Measurements from ENCODE around the gene USPL1. TPM values are rescaled to one million over a fixed set of nuclear protein-coding genes. Genes with fewer than 3 reads are reported as not detected.

The USPL1 gene
- total RNA-seq, 1 experiment from 2014 or later = 14.3 TPM

DNA sequence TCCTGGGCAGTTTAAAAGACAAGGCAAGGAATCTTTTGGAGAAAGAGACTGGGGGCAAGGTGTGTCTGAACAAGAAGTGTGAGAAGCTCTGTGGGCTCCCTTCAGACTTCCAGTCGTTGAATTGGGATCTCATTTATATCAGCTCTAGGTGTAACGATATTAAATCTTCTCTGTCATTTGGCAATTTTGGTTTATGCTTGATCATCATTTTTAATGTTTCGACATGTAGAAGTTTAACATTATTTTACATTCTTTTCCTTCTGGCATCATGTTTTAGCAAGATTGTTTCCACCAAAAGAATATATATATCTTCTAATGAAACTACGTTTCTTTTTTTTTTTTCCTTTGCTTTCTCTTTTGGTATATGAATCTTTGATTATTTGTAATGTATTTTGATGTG, 49.3 kb downstream of the USPL1 start:
- ATAC-seq (no peak), DNase-seq (ENCODE audit: low spot score) (no peak)
- Mint-ChIP-seq H3K4me3 (no peak overlapping the region), H3K4me1 (no peaks in the 10 kb centered on the region), H3K36me3 (no peaks in the 10 kb centered on the region), H3K9me3 (no peaks in the 10 kb centered on the region), H3K27ac (no peak overlapping the region), H3K27me3 (ENCODE audit: low read depth) (peaks cover 4% of the 10 kb centered on the region; the same call in 1 of the 2 replicates)
- ChIA-PET CTCF (no interaction called here), POLR2A (no interaction called here)
- no peak for TF ChIP-seq IRF2 (CRISPR knock-in tag; IDR thresholded peaks at IDR 0.05; ENCODE audit: borderline replicate concordance, low read depth)
- TF ChIP-seq, protein P1, sequence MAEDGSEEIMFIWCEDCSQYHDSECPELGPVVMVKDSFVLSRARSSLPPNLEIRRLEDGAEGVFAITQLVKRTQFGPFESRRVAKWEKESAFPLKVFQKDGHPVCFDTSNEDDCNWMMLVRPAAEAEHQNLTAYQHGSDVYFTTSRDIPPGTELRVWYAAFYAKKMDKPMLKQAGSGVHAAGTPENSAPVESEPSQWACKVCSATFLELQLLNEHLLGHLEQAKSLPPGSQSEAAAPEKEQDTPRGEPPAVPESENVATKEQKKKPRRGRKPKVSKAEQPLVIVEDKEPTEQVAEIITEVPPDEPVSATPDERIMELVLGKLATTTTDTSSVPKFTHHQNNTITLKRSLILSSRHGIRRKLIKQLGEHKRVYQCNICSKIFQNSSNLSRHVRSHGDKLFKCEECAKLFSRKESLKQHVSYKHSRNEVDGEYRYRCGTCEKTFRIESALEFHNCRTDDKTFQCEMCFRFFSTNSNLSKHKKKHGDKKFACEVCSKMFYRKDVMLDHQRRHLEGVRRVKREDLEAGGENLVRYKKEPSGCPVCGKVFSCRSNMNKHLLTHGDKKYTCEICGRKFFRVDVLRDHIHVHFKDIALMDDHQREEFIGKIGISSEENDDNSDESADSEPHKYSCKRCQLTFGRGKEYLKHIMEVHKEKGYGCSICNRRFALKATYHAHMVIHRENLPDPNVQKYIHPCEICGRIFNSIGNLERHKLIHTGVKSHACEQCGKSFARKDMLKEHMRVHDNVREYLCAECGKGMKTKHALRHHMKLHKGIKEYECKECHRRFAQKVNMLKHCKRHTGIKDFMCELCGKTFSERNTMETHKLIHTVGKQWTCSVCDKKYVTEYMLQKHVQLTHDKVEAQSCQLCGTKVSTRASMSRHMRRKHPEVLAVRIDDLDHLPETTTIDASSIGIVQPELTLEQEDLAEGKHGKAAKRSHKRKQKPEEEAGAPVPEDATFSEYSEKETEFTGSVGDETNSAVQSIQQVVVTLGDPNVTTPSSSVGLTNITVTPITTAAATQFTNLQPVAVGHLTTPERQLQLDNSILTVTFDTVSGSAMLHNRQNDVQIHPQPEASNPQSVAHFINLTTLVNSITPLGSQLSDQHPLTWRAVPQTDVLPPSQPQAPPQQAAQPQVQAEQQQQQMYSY (CRISPR knock-in tag; IDR thresholded peaks at IDR 0.05) = no peak
- TF ChIP-seq NR2C2 (CRISPR knock-in tag; IDR thresholded peaks at IDR 0.05) = no peak
- TF ChIP-seq ETV6 (CRISPR knock-in tag; IDR thresholded peaks at IDR 0.05) = no peak
- TF ChIP-seq ATF1 (CRISPR knock-in tag; IDR thresholded peaks at IDR 0.05) = no peak
- no peak for TF ChIP-seq ZNF317 (CRISPR knock-in tag; IDR thresholded peaks at IDR 0.05; ENCODE audit: borderline replicate concordance, low read depth)
- TF ChIP-seq, protein P2, sequence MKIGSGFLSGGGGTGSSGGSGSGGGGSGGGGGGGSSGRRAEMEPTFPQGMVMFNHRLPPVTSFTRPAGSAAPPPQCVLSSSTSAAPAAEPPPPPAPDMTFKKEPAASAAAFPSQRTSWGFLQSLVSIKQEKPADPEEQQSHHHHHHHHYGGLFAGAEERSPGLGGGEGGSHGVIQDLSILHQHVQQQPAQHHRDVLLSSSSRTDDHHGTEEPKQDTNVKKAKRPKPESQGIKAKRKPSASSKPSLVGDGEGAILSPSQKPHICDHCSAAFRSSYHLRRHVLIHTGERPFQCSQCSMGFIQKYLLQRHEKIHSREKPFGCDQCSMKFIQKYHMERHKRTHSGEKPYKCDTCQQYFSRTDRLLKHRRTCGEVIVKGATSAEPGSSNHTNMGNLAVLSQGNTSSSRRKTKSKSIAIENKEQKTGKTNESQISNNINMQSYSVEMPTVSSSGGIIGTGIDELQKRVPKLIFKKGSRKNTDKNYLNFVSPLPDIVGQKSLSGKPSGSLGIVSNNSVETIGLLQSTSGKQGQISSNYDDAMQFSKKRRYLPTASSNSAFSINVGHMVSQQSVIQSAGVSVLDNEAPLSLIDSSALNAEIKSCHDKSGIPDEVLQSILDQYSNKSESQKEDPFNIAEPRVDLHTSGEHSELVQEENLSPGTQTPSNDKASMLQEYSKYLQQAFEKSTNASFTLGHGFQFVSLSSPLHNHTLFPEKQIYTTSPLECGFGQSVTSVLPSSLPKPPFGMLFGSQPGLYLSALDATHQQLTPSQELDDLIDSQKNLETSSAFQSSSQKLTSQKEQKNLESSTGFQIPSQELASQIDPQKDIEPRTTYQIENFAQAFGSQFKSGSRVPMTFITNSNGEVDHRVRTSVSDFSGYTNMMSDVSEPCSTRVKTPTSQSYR (CRISPR knock-in tag; IDR thresholded peaks at IDR 0.05) = no peak
- TF ChIP-seq TCF7 (CRISPR knock-in tag; IDR thresholded peaks at IDR 0.05; ENCODE audit: low read depth) = no peak
- TF ChIP-seq, protein P3, sequence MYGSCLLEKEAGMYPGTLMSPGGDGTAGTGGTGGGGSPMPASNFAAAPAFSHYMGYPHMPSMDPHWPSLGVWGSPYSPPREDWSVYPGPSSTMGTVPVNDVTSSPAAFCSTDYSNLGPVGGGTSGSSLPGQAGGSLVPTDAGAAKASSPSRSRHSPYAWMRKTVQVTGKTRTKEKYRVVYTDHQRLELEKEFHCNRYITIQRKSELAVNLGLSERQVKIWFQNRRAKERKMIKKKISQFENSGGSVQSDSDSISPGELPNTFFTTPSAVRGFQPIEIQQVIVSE (CRISPR knock-in tag; IDR thresholded peaks at IDR 0.05; ENCODE audit: borderline replicate concordance) = no peak
- TF ChIP-seq, protein P4, sequence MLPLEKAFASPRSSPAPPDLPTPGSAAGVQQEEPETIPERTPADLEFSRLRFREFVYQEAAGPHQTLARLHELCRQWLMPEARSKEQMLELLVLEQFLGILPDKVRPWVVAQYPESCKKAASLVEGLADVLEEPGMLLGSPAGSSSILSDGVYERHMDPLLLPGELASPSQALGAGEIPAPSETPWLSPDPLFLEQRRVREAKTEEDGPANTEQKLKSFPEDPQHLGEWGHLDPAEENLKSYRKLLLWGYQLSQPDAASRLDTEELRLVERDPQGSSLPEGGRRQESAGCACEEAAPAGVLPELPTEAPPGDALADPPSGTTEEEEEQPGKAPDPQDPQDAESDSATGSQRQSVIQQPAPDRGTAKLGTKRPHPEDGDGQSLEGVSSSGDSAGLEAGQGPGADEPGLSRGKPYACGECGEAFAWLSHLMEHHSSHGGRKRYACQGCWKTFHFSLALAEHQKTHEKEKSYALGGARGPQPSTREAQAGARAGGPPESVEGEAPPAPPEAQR (CRISPR knock-in tag; IDR thresholded peaks at IDR 0.05) = no peak

DNA sequence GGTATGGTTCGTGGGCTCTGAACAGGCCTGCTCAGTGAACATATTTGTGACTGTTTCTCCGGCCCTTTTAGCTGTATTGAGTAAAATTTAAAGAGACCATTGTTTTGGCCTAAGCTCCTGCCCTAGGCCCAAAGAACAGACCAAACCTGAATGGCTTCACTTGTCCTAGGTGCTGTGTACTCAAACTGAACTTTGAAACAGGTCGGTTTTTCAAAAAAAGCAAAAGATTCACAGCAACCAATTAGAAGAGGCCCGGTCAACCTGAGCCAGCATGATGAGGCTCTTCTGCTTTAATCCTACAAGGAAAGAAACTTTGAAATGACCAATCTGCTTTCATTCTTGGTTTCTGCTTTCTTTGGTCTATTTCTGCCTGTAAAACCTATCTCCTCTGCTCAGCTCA, 50.6 kb downstream of the USPL1 start:
- Mint-ChIP-seq H3K36me3 (no peaks in the 10 kb centered on the region), H3K27ac (no peak overlapping the region)
- TF ChIP-seq, protein P2 (CRISPR knock-in tag; IDR thresholded peaks at IDR 0.05) = no peak
- TF ChIP-seq, protein P5, sequence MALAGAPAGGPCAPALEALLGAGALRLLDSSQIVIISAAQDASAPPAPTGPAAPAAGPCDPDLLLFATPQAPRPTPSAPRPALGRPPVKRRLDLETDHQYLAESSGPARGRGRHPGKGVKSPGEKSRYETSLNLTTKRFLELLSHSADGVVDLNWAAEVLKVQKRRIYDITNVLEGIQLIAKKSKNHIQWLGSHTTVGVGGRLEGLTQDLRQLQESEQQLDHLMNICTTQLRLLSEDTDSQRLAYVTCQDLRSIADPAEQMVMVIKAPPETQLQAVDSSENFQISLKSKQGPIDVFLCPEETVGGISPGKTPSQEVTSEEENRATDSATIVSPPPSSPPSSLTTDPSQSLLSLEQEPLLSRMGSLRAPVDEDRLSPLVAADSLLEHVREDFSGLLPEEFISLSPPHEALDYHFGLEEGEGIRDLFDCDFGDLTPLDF (CRISPR knock-in tag; IDR thresholded peaks at IDR 0.05) = no peak
- no peak for TF ChIP-seq GABPB1 (CRISPR knock-in tag; IDR thresholded peaks at IDR 0.05)
- TF ChIP-seq ZNF423 (CRISPR knock-in tag; IDR thresholded peaks at IDR 0.05) = no peak
- TF ChIP-seq CREM (CRISPR knock-in tag; IDR thresholded peaks at IDR 0.05) = no peak
- TF ChIP-seq, protein P6, sequence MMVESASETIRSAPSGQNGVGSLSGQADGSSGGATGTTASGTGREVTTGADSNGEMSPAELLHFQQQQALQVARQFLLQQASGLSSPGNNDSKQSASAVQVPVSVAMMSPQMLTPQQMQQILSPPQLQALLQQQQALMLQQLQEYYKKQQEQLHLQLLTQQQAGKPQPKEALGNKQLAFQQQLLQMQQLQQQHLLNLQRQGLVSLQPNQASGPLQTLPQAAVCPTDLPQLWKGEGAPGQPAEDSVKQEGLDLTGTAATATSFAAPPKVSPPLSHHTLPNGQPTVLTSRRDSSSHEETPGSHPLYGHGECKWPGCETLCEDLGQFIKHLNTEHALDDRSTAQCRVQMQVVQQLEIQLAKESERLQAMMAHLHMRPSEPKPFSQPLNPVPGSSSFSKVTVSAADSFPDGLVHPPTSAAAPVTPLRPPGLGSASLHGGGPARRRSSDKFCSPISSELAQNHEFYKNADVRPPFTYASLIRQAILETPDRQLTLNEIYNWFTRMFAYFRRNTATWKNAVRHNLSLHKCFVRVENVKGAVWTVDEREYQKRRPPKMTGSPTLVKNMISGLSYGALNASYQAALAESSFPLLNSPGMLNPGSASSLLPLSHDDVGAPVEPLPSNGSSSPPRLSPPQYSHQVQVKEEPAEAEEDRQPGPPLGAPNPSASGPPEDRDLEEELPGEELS (CRISPR knock-in tag; IDR thresholded peaks at IDR 0.05) = no peak
- TF ChIP-seq IRF2 (CRISPR knock-in tag; IDR thresholded peaks at IDR 0.05; ENCODE audit: borderline replicate concordance, low read depth) = no peak
- no peak for TF ChIP-seq RORB (CRISPR knock-in tag; IDR thresholded peaks at IDR 0.05)
- TF ChIP-seq NR2C2 (CRISPR knock-in tag; IDR thresholded peaks at IDR 0.05) = no peak
- no peak for TF ChIP-seq NR3C1 (CRISPR knock-in tag; conservative IDR thresholded peaks at IDR 0.05; ENCODE audit: low read depth)
- no peak for TF ChIP-seq SMAD3 (CRISPR knock-in tag; IDR thresholded peaks at IDR 0.05; ENCODE audit: borderline replicate concordance)
- TF ChIP-seq JAZF1 (CRISPR knock-in tag; IDR thresholded peaks at IDR 0.05) = no peak

More for the DNA sequence above, 50.6 kb downstream of the USPL1 start:
- CTCF ChIA-PET = interaction anchor here (1.9 kb wide), 1 partner anchor 376 kb away, joined by 4 read pairs; no protein-coding TSS in a partner anchor
- ATAC-seq = no peak
- Mint-ChIP-seq H3K9me3 (no peaks in the 10 kb centered on the region), H3K4me1 (no peaks in the 10 kb centered on the region; the same call in 1 of the 2 replicates), H3K4me3 (no peak overlapping the region), H3K27me3 (ENCODE audit: low read depth) (peaks cover 4% of the 10 kb centered on the region; the same call in 1 of the 2 replicates)
- DNase-seq (ENCODE audit: low spot score) = no peak
- POLR2A ChIA-PET = no interaction called here

Measured in WTC11 (cell line).